NCI-H2081 (cell line): Measurements from ENCODE around the gene GNPAT.

ENCODE experiments used
- DNase-seq, 2 experiments: peaks; one replicate each; lab custom pipeline; 2025; lab: John Stamatoyannopoulos, UW

Gene GNPAT

GRCh38 chr1:231317306-231318014, 76.4 kb downstream of the GNPAT start:
- no peak for DNase-seq

- no peak for DNase-seq
Observed at GRCh38 chr1:231318015-231318355, 77.0 kb downstream of the GNPAT start.

GRCh38 chr1:231318568-231318967, 77.6 kb downstream of the GNPAT start:
- no peak for DNase-seq

GRCh38 chr1:231319080-231319479, 78.1 kb downstream of the GNPAT start:
- no peak for DNase-seq

- no peak for DNase-seq
Observed at GRCh38 chr1:231322880-231323530, 82.0 kb downstream of the GNPAT start.

- no peak for DNase-seq
Observed at GRCh38 chr1:231324660-231325059, 83.6 kb downstream of the GNPAT start.

- DNase-seq, result no peak
Observed at GRCh38 chr1:231326248-231326647, 85.2 kb downstream of the GNPAT start.
